OCI-LY1 (cell line): Measurements from ENCODE around the gene FHOD3.

Experiments
- EZH2 ChIP-seq: fragments of 200-600 bp; sonication (generic), shearing (Covaris generic); IDR thresholded peaks from 2 replicates; pipeline ENCODE4 v1.8.0; 2017; ENCODE audit warnings: borderline replicate concordance, mixed run types, mild to moderate bottlenecking, antibody characterized with exemption, low read length, moderate library complexity, mixed read lengths
- TF ChIP-seq, protein P1 (sequence below): fragments of 200-600 bp; sonication (generic), shearing (Covaris generic); IDR thresholded peaks from 2 replicates; pipeline ENCODE4 v1.5.1; 2017; ENCODE audit warnings: mild to moderate bottlenecking, antibody characterized with exemption, low read length, moderate library complexity, mixed read lengths

DNA sequence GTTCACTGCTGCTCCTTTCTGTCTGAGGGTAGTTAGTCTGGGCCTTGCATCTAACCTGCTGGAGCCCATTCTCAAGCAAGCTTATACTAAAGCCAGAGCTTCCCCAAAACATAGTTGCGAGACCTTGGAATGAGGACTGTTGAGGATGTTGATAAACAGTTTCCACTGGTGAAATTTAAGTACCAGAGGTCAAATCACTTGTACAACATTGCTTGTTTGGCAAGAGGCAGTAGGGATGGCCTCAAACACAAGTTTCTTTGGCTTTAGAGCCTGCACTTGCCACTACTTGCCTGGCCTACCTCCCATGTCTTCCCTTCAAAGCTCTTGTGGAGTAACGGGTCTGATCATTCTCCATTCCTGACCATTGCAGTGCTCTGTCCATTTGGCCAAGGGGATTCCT, 262.7 kb downstream of the FHOD3 start:
- TF ChIP-seq, protein P1, sequence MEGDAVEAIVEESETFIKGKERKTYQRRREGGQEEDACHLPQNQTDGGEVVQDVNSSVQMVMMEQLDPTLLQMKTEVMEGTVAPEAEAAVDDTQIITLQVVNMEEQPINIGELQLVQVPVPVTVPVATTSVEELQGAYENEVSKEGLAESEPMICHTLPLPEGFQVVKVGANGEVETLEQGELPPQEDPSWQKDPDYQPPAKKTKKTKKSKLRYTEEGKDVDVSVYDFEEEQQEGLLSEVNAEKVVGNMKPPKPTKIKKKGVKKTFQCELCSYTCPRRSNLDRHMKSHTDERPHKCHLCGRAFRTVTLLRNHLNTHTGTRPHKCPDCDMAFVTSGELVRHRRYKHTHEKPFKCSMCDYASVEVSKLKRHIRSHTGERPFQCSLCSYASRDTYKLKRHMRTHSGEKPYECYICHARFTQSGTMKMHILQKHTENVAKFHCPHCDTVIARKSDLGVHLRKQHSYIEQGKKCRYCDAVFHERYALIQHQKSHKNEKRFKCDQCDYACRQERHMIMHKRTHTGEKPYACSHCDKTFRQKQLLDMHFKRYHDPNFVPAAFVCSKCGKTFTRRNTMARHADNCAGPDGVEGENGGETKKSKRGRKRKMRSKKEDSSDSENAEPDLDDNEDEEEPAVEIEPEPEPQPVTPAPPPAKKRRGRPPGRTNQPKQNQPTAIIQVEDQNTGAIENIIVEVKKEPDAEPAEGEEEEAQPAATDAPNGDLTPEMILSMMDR, result no peak
- no peak for TF ChIP-seq EZH2
